ENCODE results near the gene ACOT6.
"Not testable (repeated sequence)": the region's sequence is repeated elsewhere in the genome, so short reads cannot be mapped to it uniquely, and the experiment has no call there.

ACOT6 gene

GRCh38 chr14:73659202-73659601 is 46.9 kb downstream of the ACOT6 start:
- not testable (repeated sequence) for DNase-seq

GRCh38 chr14:73660511-73660910 is 48.2 kb downstream of the ACOT6 start:
- no peak for DNase-seq

- no peak for DNase-seq
Observed at GRCh38 chr14:73661872-73662271, 49.6 kb downstream of the ACOT6 start.

- DNase-seq = no peak
Observed at GRCh38 chr14:73662487-73662943, 50.2 kb downstream of the ACOT6 start.

- DNase-seq = no peak
Observed at GRCh38 chr14:73663548-73664212, 51.4 kb downstream of the ACOT6 start.

- DNase-seq = no peak
Observed at GRCh38 chr14:73665130-73665529, 52.8 kb downstream of the ACOT6 start.

- DNase-seq = no peak
Observed at GRCh38 chr14:73666583-73666982, 54.3 kb downstream of the ACOT6 start.

- no peak for DNase-seq
Observed at GRCh38 chr14:73667854-73668253, 55.5 kb downstream of the ACOT6 start.
